Activated T-cell treated with anti-CD3 and anti-CD28 coated beads, Interleukin-2, amount 50 U/mL, for 1 hour (primary cell): ENCODE results near the gene DLG2.

Experiments used
- DNase-seq: peaks from one replicate; pipeline ENCODE4 v3.0.0-alpha.2; 2020

Gene DLG2

GRCh38 chr11:84965484-84965883 lies 661.7 kb downstream of the DLG2 start:
- DNase-seq: no peak

GRCh38 chr11:84963240-84963639 lies 663.9 kb downstream of the DLG2 start:
- DNase-seq: no peak

GRCh38 chr11:84962018-84962417 lies 665.1 kb downstream of the DLG2 start:
- DNase-seq: no peak

DNA sequence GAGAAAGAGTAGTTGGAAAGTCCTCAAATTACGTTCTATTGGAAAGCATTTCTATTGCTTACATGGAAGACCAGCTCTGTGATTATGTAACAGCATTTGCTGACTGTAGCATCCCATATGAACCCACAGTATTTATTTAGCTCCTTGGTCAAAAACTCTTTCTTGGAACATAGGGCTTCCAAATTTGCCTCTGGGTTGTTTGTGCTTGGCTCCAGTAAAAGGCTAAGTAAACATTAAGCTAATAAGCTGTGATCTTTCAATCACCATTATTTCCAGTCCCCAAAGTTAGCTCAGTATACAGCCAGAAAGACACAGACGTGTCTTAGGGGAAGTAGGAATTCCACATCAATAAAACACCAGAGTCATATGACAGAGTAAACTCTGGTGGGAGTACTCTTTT lies 668.8 kb downstream of the DLG2 start:
- no peak for DNase-seq

DNA sequence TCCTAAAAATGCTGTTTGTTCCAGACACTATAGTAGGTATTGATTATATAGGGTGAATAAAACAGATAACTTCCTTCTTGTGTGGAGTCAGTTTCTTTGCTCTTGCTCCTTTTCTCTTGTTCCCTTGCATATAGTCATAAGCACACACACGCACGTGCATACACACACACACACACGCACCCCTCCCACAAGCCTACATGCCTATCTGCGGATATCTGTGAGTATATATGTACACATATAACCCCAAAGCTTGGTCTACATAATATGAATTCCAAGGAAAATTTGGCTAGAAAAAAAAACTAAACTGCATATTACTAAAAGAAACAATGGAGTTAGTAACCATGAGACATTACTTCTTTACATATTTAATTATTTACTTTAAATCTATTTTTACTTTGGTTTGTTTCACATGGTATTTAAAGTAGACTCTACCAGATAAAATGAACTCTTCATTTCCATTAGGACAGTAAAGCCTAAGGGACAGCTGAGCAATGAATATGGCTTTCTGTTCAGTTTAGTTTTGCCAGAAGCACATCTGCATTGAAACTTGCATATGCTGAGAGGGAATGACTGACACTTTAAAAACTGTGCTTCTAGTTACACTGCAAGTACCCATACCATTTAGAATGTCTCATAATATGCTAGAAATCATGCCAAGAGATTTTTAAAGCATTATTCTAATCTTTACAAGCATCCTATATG lies 676.4 kb downstream of the DLG2 start:
- no peak for DNase-seq

- DNase-seq: no peak
Observed at GRCh38 chr11:84947970-84948580, 679.1 kb downstream of the DLG2 start.

- no peak for DNase-seq
Observed at GRCh38 chr11:84947070-84947469, 680.1 kb downstream of the DLG2 start.

- DNase-seq: no peak
Observed at GRCh38 chr11:84930863-84931262, 696.3 kb downstream of the DLG2 start.

GRCh38 chr11:84929738-84930137 lies 697.4 kb downstream of the DLG2 start:
- no peak for DNase-seq

DNA sequence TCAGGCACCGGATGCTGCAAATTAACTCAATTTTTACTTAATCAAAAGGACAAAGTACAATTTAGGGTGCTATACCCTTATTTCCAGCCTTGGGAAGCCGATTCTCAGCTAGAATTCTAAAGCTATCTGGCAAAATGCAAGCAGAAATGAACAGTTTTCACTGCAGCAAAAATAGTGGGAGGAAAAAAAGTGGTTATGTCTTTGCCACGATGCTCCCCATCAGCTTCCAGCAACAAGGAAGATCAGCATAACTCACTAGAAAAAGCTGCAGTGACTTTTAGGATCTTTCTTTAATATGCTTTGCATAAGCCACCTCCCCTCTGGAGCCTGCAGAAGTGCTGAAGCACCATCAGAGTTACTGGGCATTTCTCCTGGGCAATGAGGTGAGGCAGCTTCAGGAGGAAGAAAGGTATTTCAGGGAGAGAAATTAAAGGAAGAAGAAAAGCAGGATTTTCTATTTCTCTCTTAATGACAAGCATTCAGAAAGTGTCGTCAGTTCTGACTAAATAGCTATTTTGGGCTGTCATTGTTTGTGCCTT lies 702.9 kb downstream of the DLG2 start:
- DNase-seq: no peak

DNA sequence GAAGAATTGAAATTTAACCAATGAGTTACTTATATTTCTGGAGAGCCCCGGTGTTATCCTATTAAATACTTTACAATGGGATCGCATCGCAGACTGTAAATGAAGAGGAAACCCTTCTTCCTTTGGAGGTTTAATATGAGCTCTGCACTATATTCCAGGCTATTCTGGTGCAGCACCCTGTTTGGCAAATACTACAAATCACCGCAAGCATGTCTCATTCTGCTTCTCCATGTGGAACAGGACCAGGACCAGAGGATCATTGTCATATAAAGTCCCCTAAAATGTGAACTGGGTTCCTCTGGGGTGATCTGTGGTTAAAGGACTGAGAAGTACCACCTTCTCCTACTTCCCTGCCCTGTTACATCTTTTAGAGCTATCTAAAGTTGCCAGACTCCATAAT lies 703.7 kb downstream of the DLG2 start:
- DNase-seq: no peak

GRCh38 chr11:84922836-84923235 lies 704.3 kb downstream of the DLG2 start:
- no peak for DNase-seq

DNA sequence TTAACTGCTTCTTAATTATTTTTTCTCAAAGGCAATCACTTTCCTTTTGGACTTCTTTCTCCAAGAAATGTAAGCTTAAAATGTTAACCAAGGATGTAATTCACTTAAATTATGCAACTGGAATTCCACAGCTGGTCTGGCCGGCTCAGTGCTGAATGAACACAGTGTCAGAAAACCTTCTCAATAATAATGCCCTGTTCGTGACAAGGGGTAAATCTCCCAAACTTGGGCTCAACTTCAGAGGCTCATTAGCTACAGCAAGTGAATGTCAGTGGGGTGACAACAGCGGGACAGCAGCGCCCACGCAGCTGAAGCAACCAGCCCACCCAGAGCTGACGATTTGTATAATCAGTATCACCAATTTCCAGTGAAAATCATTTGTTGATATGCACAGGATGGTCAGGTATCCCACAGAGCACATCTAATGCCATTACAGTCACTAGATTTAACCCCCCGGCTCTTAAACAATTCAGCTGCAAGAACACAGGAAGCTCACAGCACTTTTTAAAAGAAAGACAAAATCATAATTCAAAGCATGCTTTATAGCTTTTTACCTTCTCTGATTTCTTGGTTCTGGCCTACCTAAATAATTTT lies 704.8 kb downstream of the DLG2 start:
- DNase-seq: no peak

DNA sequence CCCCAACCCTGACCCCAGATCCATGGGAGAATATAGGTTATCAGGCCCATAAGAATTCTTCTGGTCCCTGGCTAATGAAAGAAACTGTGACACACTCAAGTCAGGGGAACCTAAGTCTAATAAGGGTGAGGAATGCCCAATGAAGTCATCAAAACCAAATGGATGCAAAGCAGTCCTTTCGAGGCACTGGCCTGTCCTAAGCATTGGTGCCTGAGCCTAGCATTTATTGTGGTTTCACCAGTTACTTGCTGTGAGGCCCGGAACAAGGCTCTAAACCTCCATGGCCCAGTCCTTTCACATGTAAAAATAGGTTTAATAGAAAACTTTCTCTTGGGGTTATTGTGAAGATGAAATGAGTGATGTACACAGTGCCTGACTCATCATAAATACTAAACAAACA lies 712.6 kb downstream of the DLG2 start:
- DNase-seq: no peak

- DNase-seq: no peak
Observed at GRCh38 chr11:84909740-84910139, 717.4 kb downstream of the DLG2 start.

GRCh38 chr11:84906995-84907394 lies 720.1 kb downstream of the DLG2 start:
- DNase-seq: no peak

DNA sequence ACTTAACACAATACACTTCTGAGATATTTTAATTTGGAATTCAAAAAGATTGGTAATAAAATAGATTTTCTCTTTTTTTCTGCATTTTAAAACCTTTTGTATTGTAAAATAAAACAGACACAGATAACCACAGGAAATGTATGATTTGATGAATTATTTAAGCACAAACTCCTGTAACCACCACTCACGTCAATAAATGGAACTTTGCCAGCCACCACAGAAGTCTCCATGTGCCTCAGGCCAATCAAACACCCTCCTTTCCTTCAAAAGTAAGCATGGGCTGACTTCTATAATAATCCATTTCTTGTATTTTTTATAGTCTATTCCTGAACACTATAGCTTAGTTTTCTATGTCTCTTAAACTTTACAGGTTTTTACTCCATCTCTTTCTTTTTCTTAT lies 721.7 kb downstream of the DLG2 start:
- no peak for DNase-seq

GRCh38 chr11:84902445-84902844 lies 724.7 kb downstream of the DLG2 start:
- no peak for DNase-seq

- no peak for DNase-seq
Observed at GRCh38 chr11:84901991-84902390, 725.2 kb downstream of the DLG2 start.

GRCh38 chr11:84899740-84900139 lies 727.4 kb downstream of the DLG2 start:
- DNase-seq: no peak

GRCh38 chr11:84899134-84899533 lies 728.0 kb downstream of the DLG2 start:
- DNase-seq: no peak

DNA sequence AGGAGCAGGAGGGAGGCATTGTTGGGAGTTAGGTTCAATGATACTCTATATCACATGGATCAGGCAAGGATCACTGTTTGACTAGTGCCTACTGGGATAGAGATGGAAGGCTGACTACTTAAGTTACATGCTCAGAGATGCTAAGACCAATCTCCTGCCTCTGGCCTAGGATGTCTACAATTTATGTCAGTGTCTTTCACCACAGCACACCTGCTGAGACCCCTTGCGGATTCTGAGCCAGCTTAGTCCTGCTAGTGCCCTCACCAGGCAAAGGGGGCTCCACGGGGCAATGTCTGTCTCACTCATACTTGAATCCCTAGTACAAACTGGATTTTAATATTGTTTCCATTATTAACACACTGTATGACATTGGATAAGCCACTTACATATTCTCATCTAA lies 732.5 kb downstream of the DLG2 start:
- DNase-seq: no peak

DNA sequence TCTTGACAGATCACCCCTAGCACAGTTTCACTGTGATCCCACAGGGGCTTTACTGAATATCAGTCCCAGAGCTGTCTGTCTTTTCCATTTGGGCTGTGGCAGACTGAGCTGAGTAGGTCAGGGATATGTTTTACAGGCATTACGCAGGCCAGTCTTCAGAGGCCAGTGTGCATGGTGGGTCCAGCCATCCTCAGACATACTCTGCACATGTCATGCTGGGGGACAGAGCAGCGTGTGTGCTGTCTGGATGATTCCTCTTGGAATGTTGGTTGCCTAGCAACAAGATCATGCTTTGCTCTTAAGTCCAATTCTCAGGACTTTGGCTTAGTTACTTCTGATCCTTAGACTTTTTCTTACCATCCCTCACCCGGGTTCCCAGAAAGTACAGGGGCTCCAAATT lies 736.5 kb downstream of the DLG2 start:
- DNase-seq: no peak

- DNase-seq: no peak
Observed at GRCh38 chr11:84889556-84889955, 737.6 kb downstream of the DLG2 start.
